Measurements from ENCODE around the gene ALK.

The ALK gene

DNA sequence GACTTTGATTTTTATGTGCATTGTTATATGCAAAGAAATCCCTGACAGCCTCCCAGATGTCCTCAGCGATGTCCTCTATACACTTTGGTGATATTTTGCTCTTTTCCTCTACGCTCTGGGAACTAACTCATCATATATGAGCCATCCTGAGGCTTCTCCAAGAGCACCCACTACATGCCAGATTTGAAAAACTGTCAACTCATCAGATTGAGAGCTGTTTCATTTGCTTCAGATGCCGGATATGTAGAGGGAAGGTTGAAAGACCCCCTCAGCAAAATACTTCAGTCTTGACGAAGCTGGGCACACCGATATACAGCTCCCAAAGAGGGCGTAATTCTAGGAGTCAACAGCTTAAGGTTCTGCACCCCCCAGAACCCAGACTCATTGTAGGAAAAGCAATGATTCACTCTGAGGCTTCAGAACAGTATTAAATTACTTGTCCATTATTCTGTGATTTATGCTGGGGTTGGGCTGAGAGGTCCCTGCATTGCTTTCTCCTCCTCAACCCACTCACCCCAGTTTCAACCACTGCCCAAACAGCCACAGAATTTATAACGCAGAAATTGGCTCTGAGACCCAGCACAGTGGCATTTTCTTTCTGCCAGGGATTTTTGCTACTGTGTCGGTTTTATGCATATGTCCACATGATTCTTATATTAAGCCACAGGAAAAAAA, 341.8 kb downstream of the ALK start:
- Histone ChIP-seq H3K27me3 (ENCODE audit: control insufficient read depth, insufficient read depth, low read length) (no peaks in the 10 kb centered on the region; the same call in 1 of the 2 replicates), H3K27ac (ENCODE audit: low read depth, low read length) (no peak overlapping the region), H3K4me1 (ENCODE audit: control insufficient read depth, insufficient read depth, low read length) (peaks cover 16% of the 10 kb centered on the region)

DNA sequence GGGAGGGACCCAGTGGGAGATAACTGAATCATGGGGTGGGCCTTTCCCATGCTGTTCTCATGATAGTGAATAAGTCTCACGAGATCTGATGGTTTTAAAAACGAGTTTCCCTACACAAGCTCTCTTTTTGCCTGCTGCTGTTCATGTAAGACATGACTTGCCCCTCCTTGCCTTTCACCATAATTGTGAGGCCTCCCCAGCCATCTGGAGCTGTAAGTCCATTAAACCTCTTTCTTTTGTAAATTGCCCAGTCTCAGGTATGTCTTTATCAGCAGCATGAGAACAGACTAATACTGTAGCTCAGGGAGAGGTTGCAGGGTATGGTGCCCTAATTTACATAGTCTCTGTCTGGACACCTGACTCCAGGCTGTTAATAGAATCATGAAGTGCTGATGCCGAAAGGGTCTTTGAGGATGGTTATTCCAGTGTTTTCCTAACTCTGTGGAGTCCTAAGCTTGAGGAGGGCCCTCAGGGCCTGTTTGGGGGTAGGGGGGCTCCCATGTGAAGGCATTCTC, 343.2 kb downstream of the ALK start:
- Histone ChIP-seq H3K27ac (ENCODE audit: low read depth, low read length) (no peak overlapping the region), H3K27me3 (ENCODE audit: control insufficient read depth, insufficient read depth, low read length) (no peaks in the 10 kb centered on the region; the same call in 1 of the 2 replicates), H3K9me3 (ENCODE audit: control insufficient read depth, insufficient read depth, low read length) (no peaks in the 10 kb centered on the region), H3K9ac (ENCODE audit: low read depth, low read length) (no peak overlapping the region), H3K4me1 (ENCODE audit: control insufficient read depth, insufficient read depth, low read length) (peaks cover 16% of the 10 kb centered on the region), H3K36me3 (ENCODE audit: control insufficient read depth, insufficient read depth, low read length) (no peaks in the 10 kb centered on the region), H3K4me3 (ENCODE audit: low read depth, low read length) (no peak overlapping the region)

More for the DNA sequence above, 341.8 kb downstream of the ALK start:
- no peak overlapping the region for H3K9ac ChIP-seq (ENCODE audit: low read depth, low read length)
- H3K9me3 ChIP-seq (ENCODE audit: control insufficient read depth, insufficient read depth, low read length) = no peaks in the 10 kb centered on the region
- no peaks in the 10 kb centered on the region for H3K36me3 ChIP-seq (ENCODE audit: control insufficient read depth, insufficient read depth, low read length)
- H3K4me3 ChIP-seq (ENCODE audit: low read depth, low read length) = no peak overlapping the region

DNA sequence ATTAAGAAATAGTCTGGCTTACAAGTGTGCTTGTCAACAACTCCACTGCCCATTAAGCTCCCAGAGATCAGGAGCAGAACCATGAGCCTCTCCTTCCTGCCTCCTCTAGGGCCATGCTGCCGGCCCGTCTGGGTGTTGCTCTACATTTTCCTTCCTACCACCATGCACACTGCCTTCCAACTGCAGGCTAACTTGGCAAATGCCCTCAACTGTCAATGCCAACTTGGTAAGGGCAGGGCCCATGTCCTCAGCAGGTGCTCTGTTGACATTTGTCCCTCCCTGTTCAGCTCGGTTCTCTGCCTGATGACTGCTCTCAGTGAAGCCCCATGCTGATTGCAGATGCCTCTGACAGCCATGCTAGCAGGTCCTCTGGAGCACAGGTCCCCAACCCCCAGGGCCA, 345.2 kb downstream of the ALK start:
- Histone ChIP-seq H3K9ac (ENCODE audit: low read depth, low read length) (no peak overlapping the region), H3K36me3 (ENCODE audit: control insufficient read depth, insufficient read depth, low read length) (no peaks in the 10 kb centered on the region), H3K27me3 (ENCODE audit: control insufficient read depth, insufficient read depth, low read length) (no peaks in the 10 kb centered on the region; the same call in 1 of the 2 replicates), H3K4me3 (ENCODE audit: low read depth, low read length) (no peak overlapping the region), H3K27ac (ENCODE audit: low read depth, low read length) (no peak overlapping the region), H3K9me3 (ENCODE audit: control insufficient read depth, insufficient read depth, low read length) (no peaks in the 10 kb centered on the region), H3K4me1 (ENCODE audit: control insufficient read depth, insufficient read depth, low read length) (peaks cover 16% of the 10 kb centered on the region)

DNA sequence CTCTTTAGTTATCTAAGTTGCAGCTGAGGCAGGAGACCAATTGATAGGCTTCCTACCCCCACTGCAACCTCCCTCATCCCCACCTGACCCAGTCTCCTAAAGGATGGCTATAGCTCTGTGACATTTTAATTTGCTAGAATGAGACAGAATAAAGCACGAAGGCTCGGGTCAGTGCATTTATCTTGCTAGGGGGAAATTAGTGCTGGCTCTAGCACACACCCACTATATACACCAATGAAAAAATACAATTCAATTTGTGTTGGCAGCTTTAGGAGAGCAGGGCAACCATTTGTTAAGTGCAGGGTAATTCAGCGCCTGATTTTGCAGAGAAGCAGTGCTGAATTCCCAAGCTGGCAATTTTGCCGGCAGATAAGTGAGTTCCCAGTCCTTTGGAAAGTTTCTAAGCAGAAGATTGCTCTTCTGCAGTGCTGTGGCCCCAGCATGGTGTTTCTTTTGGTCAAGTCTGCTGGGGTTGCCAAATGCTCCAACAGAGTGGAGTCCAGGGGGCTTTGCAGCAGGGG, 346.0 kb downstream of the ALK start:
- Histone ChIP-seq H3K4me3 (ENCODE audit: low read depth, low read length) (no peak overlapping the region), H3K9me3 (ENCODE audit: control insufficient read depth, insufficient read depth, low read length) (no peaks in the 10 kb centered on the region), H3K9ac (ENCODE audit: low read depth, low read length) (no peak overlapping the region), H3K27me3 (ENCODE audit: control insufficient read depth, insufficient read depth, low read length) (no peaks in the 10 kb centered on the region; the same call in 1 of the 2 replicates), H3K4me1 (ENCODE audit: control insufficient read depth, insufficient read depth, low read length) (peaks cover 16% of the 10 kb centered on the region), H3K27ac (ENCODE audit: low read depth, low read length) (no peak overlapping the region), H3K36me3 (ENCODE audit: control insufficient read depth, insufficient read depth, low read length) (no peaks in the 10 kb centered on the region)

DNA sequence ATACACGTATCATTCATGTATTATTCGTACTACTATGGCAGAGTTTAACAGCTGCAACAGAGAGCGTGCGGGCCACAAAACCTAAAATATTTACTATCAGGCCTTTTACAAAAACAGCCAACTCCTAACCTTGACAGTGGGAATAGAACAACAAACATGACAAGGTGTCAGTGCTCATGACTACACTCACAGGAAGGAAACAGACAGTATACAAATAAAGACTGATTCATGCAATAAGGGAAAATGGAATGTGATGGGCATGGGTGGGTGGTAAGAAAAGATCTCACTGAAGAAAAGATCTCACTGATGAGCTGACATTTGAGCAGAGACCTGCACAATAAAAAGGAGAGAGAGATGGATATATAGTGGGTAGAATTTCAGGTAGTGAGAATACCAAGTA, 347.8 kb downstream of the ALK start:
- H3K4me3 ChIP-seq (ENCODE audit: low read depth, low read length) = no peak overlapping the region
- H3K4me1 ChIP-seq (ENCODE audit: control insufficient read depth, insufficient read depth, low read length) = peaks cover 14% of the 10 kb centered on the region
- no peak overlapping the region for H3K27ac ChIP-seq (ENCODE audit: low read depth, low read length)
- no peak overlapping the region for H3K9ac ChIP-seq (ENCODE audit: low read depth, low read length)
- no peaks in the 10 kb centered on the region for H3K36me3 ChIP-seq (ENCODE audit: control insufficient read depth, insufficient read depth, low read length)
- H3K27me3 ChIP-seq (ENCODE audit: control insufficient read depth, insufficient read depth, low read length) = no peaks in the 10 kb centered on the region
- no peaks in the 10 kb centered on the region for H3K9me3 ChIP-seq (ENCODE audit: control insufficient read depth, insufficient read depth, low read length)

DNA sequence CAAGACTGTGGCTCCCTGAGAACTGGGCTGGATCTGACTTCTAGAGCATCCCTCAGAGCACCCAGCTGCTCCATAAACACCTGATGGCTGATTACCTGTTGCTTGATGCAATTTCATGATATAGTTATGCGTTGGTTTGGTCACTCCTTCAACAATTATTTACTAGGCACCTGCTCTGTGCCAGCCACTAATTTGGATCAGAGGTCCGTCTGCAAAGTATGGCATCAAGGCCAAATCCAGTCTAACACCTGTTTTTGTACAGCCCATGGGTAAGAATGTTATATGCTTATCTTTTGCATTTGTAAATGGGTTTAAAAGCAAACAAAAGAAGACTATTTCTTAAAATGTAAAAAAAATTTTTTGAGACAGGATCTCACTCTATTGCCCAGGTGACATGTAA, 348.2 kb downstream of the ALK start:
- Histone ChIP-seq H3K36me3 (ENCODE audit: control insufficient read depth, insufficient read depth, low read length) (no peaks in the 10 kb centered on the region), H3K4me3 (ENCODE audit: low read depth, low read length) (no peak overlapping the region), H3K27me3 (ENCODE audit: control insufficient read depth, insufficient read depth, low read length) (no peaks in the 10 kb centered on the region), H3K9me3 (ENCODE audit: control insufficient read depth, insufficient read depth, low read length) (no peaks in the 10 kb centered on the region), H3K27ac (ENCODE audit: low read depth, low read length) (no peak overlapping the region), H3K9ac (ENCODE audit: low read depth, low read length) (no peak overlapping the region), H3K4me1 (ENCODE audit: control insufficient read depth, insufficient read depth, low read length) (peaks cover 10% of the 10 kb centered on the region)

DNA sequence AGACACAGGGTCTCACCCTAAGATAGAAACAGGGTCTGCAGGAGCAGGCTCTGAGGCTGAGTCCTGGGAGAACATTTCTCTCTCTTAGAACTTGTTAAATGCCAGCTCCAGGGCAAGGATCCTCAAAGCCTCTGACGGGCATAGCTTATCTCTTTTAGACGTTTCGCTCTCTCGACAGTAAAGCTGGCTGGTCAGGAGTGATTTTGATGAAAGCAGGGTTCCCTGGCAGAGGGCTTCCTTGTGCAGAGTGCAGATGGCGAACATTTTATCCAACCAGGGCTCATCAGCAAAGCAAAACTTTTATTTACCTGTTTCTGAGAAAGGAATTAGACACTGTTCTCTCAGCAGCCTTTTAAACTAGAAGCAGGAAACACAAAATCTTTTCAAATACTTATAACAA, 350.8 kb downstream of the ALK start:
- Histone ChIP-seq H3K9ac (ENCODE audit: low read depth, low read length) (no peak overlapping the region), H3K4me1 (ENCODE audit: control insufficient read depth, insufficient read depth, low read length) (0 out of 2 replicates have a peak, but pooled peaks cover 3% of the 10 kb centered on the region), H3K27ac (ENCODE audit: low read depth, low read length) (no peak overlapping the region), H3K27me3 (ENCODE audit: control insufficient read depth, insufficient read depth, low read length) (no peaks in the 10 kb centered on the region), H3K36me3 (ENCODE audit: control insufficient read depth, insufficient read depth, low read length) (no peaks in the 10 kb centered on the region), H3K4me3 (ENCODE audit: low read depth, low read length) (no peak overlapping the region), H3K9me3 (ENCODE audit: control insufficient read depth, insufficient read depth, low read length) (no peaks in the 10 kb centered on the region)

DNA sequence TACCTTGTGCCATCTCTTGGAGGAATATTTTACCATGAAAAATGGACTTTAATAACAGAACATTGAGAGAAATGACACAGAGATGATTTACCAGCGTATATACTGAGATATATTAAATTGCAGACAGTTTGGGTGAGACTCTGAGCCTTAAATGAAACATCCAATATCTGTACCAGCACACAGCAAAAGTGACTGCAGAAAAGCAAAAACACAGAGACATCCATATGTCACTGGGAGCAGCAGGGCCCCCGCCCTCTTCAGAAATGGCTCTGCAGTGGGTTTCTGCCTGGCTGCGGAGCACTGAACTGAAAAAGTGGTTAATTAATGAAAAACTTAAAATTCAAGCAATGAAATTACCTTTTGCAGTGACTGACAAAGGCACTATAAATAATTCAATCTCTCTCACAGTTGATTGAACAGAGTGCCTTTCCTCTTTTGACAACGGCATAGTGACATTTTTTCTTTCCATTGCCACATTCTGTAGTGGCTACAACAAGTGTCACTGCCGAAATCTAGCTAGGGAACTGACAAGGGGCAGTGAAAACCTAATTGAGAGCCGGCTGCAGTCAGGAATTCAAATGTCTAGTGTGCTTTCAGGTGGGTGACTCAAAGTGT, 353.4 kb downstream of the ALK start:
- Histone ChIP-seq H3K27me3 (ENCODE audit: control insufficient read depth, insufficient read depth, low read length) (no peaks in the 10 kb centered on the region), H3K4me1 (ENCODE audit: control insufficient read depth, insufficient read depth, low read length) (no peaks in the 10 kb centered on the region), H3K9ac (ENCODE audit: low read depth, low read length) (no peak overlapping the region), H3K4me3 (ENCODE audit: low read depth, low read length) (no peak overlapping the region), H3K9me3 (ENCODE audit: control insufficient read depth, insufficient read depth, low read length) (no peaks in the 10 kb centered on the region), H3K27ac (ENCODE audit: low read depth, low read length) (no peak overlapping the region), H3K36me3 (ENCODE audit: control insufficient read depth, insufficient read depth, low read length) (no peaks in the 10 kb centered on the region)

DNA sequence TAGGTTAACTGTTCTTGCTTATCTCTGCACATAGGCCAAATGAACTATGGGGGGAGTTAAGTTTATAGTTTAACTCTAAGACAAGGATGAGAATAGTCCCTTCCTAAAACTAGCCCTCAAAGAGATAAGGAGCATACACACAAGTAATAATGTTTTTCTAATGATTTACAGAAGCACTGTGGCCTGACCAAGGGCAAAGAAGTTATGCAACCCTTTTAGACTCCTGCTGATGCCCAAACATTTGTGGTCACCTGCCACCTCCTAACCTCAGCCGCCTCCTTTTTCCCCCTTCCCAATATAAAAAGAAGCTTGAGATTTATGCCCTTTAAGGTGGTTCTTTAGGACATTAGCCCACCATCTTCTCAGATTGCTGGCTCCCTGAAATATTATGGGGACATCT, 357.7 kb downstream of the ALK start:
- no peaks in the 10 kb centered on the region for H3K9me3 ChIP-seq (ENCODE audit: control insufficient read depth, insufficient read depth, low read length)
- no peaks in the 10 kb centered on the region for H3K27me3 ChIP-seq (ENCODE audit: control insufficient read depth, insufficient read depth, low read length)
- H3K27ac ChIP-seq (ENCODE audit: low read depth, low read length) = no peak overlapping the region
- no peak overlapping the region for H3K9ac ChIP-seq (ENCODE audit: low read depth, low read length)
- no peaks in the 10 kb centered on the region for H3K36me3 ChIP-seq (ENCODE audit: control insufficient read depth, insufficient read depth, low read length)
- H3K4me3 ChIP-seq (ENCODE audit: low read depth, low read length) = no peak overlapping the region
- no peaks in the 10 kb centered on the region for H3K4me1 ChIP-seq (ENCODE audit: control insufficient read depth, insufficient read depth, low read length)

DNA sequence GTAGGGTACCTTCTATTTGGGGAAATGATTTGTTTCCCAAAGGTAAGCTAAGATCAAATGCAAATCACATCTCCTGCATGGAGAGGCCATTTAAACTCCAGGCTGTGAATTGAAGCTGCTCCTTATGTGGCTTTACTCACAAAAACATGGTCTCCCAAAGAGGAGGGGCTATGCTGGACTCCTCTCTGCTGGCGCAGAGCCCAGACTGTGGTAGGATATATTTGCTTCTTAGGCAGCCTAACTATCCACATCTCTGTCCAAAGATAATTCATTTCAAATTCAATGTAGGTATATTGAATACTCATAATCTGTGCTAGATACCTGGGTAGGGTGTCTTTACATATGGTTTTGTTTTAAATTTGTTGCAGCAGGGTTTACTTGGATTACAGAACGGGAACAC, 358.5 kb downstream of the ALK start:
- Histone ChIP-seq H3K27ac (ENCODE audit: low read depth, low read length) (no peak overlapping the region), H3K9ac (ENCODE audit: low read depth, low read length) (no peak overlapping the region), H3K27me3 (ENCODE audit: control insufficient read depth, insufficient read depth, low read length) (no peaks in the 10 kb centered on the region), H3K9me3 (ENCODE audit: control insufficient read depth, insufficient read depth, low read length) (no peaks in the 10 kb centered on the region), H3K4me1 (ENCODE audit: control insufficient read depth, insufficient read depth, low read length) (no peaks in the 10 kb centered on the region), H3K36me3 (ENCODE audit: control insufficient read depth, insufficient read depth, low read length) (no peaks in the 10 kb centered on the region), H3K4me3 (ENCODE audit: low read depth, low read length) (no peak overlapping the region)

DNA sequence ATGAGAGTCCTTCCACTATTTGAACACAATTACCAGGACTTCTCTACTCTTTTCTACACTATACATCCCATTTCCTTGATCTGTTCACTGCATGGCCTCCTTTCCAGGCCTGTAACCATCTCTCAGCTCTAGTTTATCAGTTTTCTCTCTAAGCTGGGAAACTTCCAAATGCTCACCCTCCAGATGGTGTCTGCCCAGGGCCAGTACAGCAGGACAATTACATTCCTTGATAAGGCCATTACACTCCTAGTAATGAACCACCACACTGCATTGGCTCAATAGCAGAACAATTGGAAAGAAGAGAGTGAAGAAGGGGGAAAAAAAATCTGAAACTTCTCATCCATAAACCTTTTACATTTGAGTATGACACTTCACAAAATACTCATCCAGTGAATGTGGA, 359.1 kb downstream of the ALK start:
- no peaks in the 10 kb centered on the region for H3K27me3 ChIP-seq (ENCODE audit: control insufficient read depth, insufficient read depth, low read length)
- H3K9ac ChIP-seq (ENCODE audit: low read depth, low read length) = no peak overlapping the region
- H3K9me3 ChIP-seq (ENCODE audit: control insufficient read depth, insufficient read depth, low read length) = no peaks in the 10 kb centered on the region
- H3K4me1 ChIP-seq (ENCODE audit: control insufficient read depth, insufficient read depth, low read length) = no peaks in the 10 kb centered on the region
- H3K27ac ChIP-seq (ENCODE audit: low read depth, low read length) = no peak overlapping the region
- no peaks in the 10 kb centered on the region for H3K36me3 ChIP-seq (ENCODE audit: control insufficient read depth, insufficient read depth, low read length)
- H3K4me3 ChIP-seq (ENCODE audit: low read depth, low read length) = no peak overlapping the region

Measured in HUES48 (cell line).